K562 (cell line): Measurements from ENCODE around the gene PPP2R2B. TPM values are rescaled to one million over a fixed set of nuclear protein-coding genes. Genes with fewer than 3 reads are reported as not detected.

Experiments
- ATAC-seq: fragments of 200-7000 bp; cut with Tn5 transposase; 3 replicates; pipeline ENCODE4 v1.9.1; 2020; ENCODE audit warnings: moderate library complexity
- BruUV-seq: library from RNA; stranded (reverse); fragments of 400-500 nt; replicated peaks from 2 replicates; lab custom pipeline; 2021; lab: Mats Ljungman, UMichigan
- CTCF ChIA-PET: fragments of 300-600 bp; formaldehyde crosslinking; extraction: SDS; loops from one replicate; lab custom pipeline; 2021; ENCODE audit warnings: low intra/inter-chr PET ratio; lab: Yijun Ruan, JAX
- POLR2A ChIA-PET: fragments of 300-600, 350-650 bp; sonication (Branson Sonifier 250); formaldehyde crosslinking; extraction: SDS; loops from one replicate; lab custom pipeline; 2021; ENCODE audit warnings: antibody characterized with exemption, inconsistent platforms; lab: Yijun Ruan, JAX
- DNase-seq, 4 experiments: peaks; one replicate each; pipeline versions ENCODE4 v3.0.0 to v3.0.0-alpha.2; 2011 to 2018; ENCODE audit warnings: low spot score in 3 of 4, mixed read lengths in 3 of 4; ENCODE audit errors: extremely low read depth in 1 of 4
- FAIRE-seq: peaks from 2 replicates; lab custom pipeline; 2011; peaks lifted over from hg19 to GRCh38; lab: Jason Lieb, UNC
- H2AFZ ChIP-seq: 2 replicates; pipeline ENCODE4 v1.6.0; 2011; ENCODE audit warnings: low read depth, low read length, control low read depth, inconsistent platforms
- H3K27ac ChIP-seq: fragments of 200-600 bp; 3 replicates; pipeline ENCODE4 v1.8.0; 2011; ENCODE audit warnings: low read depth, mild to moderate bottlenecking, control low read depth, inconsistent platforms, low read length, moderate library complexity, mixed read lengths; ENCODE audit errors: extremely low read depth
- H3K27me3 ChIP-seq, 2 experiments: fragments of 300-600 bp in 1 of 2; 2 replicates in 1 of 2; 3 replicates in 1 of 2; pipeline versions ENCODE4 v1.6.0 to v1.8.0; 2011; ENCODE audit warnings: inconsistent platforms in 2 of 2, low read length in 2 of 2, mild to moderate bottlenecking in 1 of 2, mixed read lengths in 1 of 2, moderate library complexity in 1 of 2; ENCODE audit not compliant: control insufficient read depth in 2 of 2, insufficient read depth in 2 of 2
- H3K36me3 ChIP-seq: fragments of 300-600 bp; 3 replicates; pipeline ENCODE4 v1.8.0; 2011; ENCODE audit warnings: mild to moderate bottlenecking, low read length, inconsistent platforms; ENCODE audit not compliant: control insufficient read depth, insufficient read depth
- H3K4me1 ChIP-seq, 2 experiments: fragments of 200-600 bp in 1 of 2; replicated peaks in 1 of 2; 2 replicates in 1 of 2; 3 replicates in 1 of 2; pipeline versions ENCODE4 v1.5.1 to v1.8.0; 2011; ENCODE audit warnings: inconsistent platforms in 2 of 2, low read length in 2 of 2, mild to moderate bottlenecking in 1 of 2, mixed read lengths in 1 of 2, moderate library complexity in 1 of 2; ENCODE audit not compliant: control insufficient read depth in 2 of 2, insufficient read depth in 2 of 2
- H3K4me2 ChIP-seq: 2 replicates; pipeline ENCODE4 v1.6.1; 2011; ENCODE audit warnings: low read length, control low read depth, inconsistent platforms, mixed read lengths; ENCODE audit not compliant: insufficient read depth
- H3K4me3 ChIP-seq: fragments of 200-600 bp; sonication (generic), shearing (Covaris generic); 2 replicates; pipeline ENCODE4 v1.5.1; 2016; ENCODE audit warnings: control low read depth, inconsistent platforms
- H3K79me2 ChIP-seq: fragments of 200-600 bp; 3 replicates; pipeline ENCODE4 v1.8.0; 2011; ENCODE audit warnings: low read length, inconsistent platforms; ENCODE audit not compliant: control insufficient read depth, insufficient read depth
- H3K9ac ChIP-seq, 2 experiments: 2 replicates each; pipeline versions ENCODE4 v1.6.0 to v1.6.1; 2011; ENCODE audit warnings: low read depth in 2 of 2, low read length in 2 of 2, control low read depth in 1 of 2, inconsistent platforms in 1 of 2, mild to moderate bottlenecking in 1 of 2, mixed read lengths in 1 of 2; ENCODE audit not compliant: insufficient read depth in 1 of 2
- H3K9me1 ChIP-seq: one replicate; pipeline ENCODE4 v1.6.0; 2011; ENCODE audit warnings: inconsistent platforms, mild to moderate bottlenecking, low read length, moderate library complexity; ENCODE audit not compliant: control insufficient read depth, insufficient read depth
- H3K9me3 ChIP-seq: replicated peaks from 2 replicates; pipeline ENCODE4 v1.5.1; 2011; ENCODE audit warnings: low read depth, low read length, inconsistent platforms; ENCODE audit not compliant: control insufficient read depth, insufficient read depth
- H4K20me1 ChIP-seq: replicated peaks from 2 replicates; pipeline ENCODE4 v1.6.1; 2011; ENCODE audit warnings: low read length, inconsistent platforms, mixed read lengths; ENCODE audit not compliant: control insufficient read depth, insufficient read depth
- AFF4 ChIP-seq: sonication (generic); formaldehyde crosslinking; IDR thresholded peaks from 2 replicates; pipeline ENCODE4 v1.8.0; 2023; ENCODE audit warnings: mild to moderate bottlenecking, missing genetic modification reagents
- FIP1L1 ChIP-seq: fragments of 200-400 bp; formaldehyde crosslinking; IDR thresholded peaks from 2 replicates; pipeline ENCODE4 v1.6.1; 2018; ENCODE audit warnings: mild to moderate bottlenecking, low read depth, low read length; ENCODE audit not compliant: poor library complexity, severe bottlenecking
- FOXJ3 ChIP-seq: sonication (generic); formaldehyde crosslinking; IDR thresholded peaks from 2 replicates; pipeline ENCODE4 v1.4.0; 2020; ENCODE audit warnings: mild to moderate bottlenecking, missing genetic modification reagents
- GABPA ChIP-seq: fragments of 200-800 bp; sonication (Bioruptor generic); conservative IDR thresholded peaks from 2 replicates; pipeline ENCODE4 v1.6.1; 2016; ENCODE audit warnings: low read depth, missing genetic modification characterization, missing compliant biosample characterization
- NCOA4 ChIP-seq: fragments of 450-650 bp; IDR thresholded peaks from 2 replicates; pipeline ENCODE4 v1.6.1; 2018; ENCODE audit warnings: mild to moderate bottlenecking; ENCODE audit not compliant: partially characterized antibody
- PATZ1 ChIP-seq: fragments of 250-450 bp; sonication (Bioruptor Pico); IDR thresholded peaks from 2 replicates; pipeline ENCODE4 v1.5.0; 2020; ENCODE audit warnings: mild to moderate bottlenecking, borderline replicate concordance
- POLR3A ChIP-seq: IDR thresholded peaks from 2 replicates; pipeline ENCODE4 v1.6.1; 2011; ENCODE audit warnings: borderline replicate concordance, mild to moderate bottlenecking, moderate library complexity; ENCODE audit not compliant: insufficient read length, insufficient read depth; ENCODE audit errors: extremely low read depth
- RHOXF2B ChIP-seq: fragments of 250-450 bp; sonication (Bioruptor Pico); conservative IDR thresholded peaks from 2 replicates; pipeline ENCODE4 v1.5.1; 2021
- ZNF324 ChIP-seq: fragments of 250-450 bp; sonication (Bioruptor Pico); IDR thresholded peaks from 2 replicates; pipeline ENCODE4 v1.4.0; 2020; ENCODE audit warnings: mild to moderate bottlenecking
- ZNF384 ChIP-seq: IDR thresholded peaks from 2 replicates; pipeline ENCODE4 v1.6.1; 2012; ENCODE audit warnings: low read depth, low read length, improper control_type of control experiment
- ZNF41 ChIP-seq: fragments of 250-450 bp; sonication (Bioruptor Pico); conservative IDR thresholded peaks from 2 replicates; pipeline ENCODE4 v1.4.0; 2020; ENCODE audit warnings: mild to moderate bottlenecking
- ZNF668 ChIP-seq: fragments of 250-450 bp; sonication (Bioruptor Pico); IDR thresholded peaks from 2 replicates; pipeline ENCODE4 v1.8.0; 2022; ENCODE audit warnings: mild to moderate bottlenecking, inconsistent platforms
- ZNF76 ChIP-seq: fragments of 250-450 bp; sonication (Bioruptor Pico); IDR thresholded peaks from 2 replicates; pipeline ENCODE4 v1.4.0; 2020; ENCODE audit warnings: mild to moderate bottlenecking, moderate library complexity, borderline replicate concordance
- in situ Hi-C: fragments of 300-500 bp; cut with MboI; formaldehyde crosslinking; loops from 4 replicates; pipeline ENCODE4 v1.15.0; 2018; ENCODE audit warnings: inconsistent platforms, mixed read lengths
- intact Hi-C: fragments of 100-400 bp; cut with micrococcal nuclease; formaldehyde crosslinking; loops from 2 replicates; pipeline ENCODE4 v1.14.2; 2022
- polyA plus RNA-seq, 8 experiments: library from polyadenylated mRNA; depleted of rRNA in 4 of 8; stranded (reverse) in 5 of 8; unstranded in 3 of 8; fragments of >200 nt; fragmentation: Nextera tagmentation in 2 of 8; fragmentation: Illumina TruSeq in 1 of 8; extraction: Ambion mirVana in 2 of 8; extraction: Trizol in 1 of 8; gene quantifications; 2 replicates each; pipeline versions ENCODE4 v1.2.1 to v1.2.3, GENCODE V29; 2011 to 2014; ENCODE audit warnings: inconsistent platforms in 1 of 8, missing spikeins in 1 of 8
- total RNA-seq, 7 experiments: library from RNA; depleted of rRNA in 6 of 7; stranded (reverse); fragments of >200 nt in 6 of 7; fragmentation: Illumina TruSeq in 2 of 7; extraction: Trizol in 2 of 7; gene quantifications; 2 replicates each; pipeline versions ENCODE4 v1.2.1 to v1.2.3, GENCODE V29; 2011 to 2021; ENCODE audit warnings: low replicate concordance in 1 of 7
- TF ChIP-seq, protein P1 (sequence below): sonication (generic); formaldehyde crosslinking; IDR thresholded peaks from 2 replicates; pipeline ENCODE4 v1.8.0; 2022; ENCODE audit warnings: mild to moderate bottlenecking, missing genetic modification reagents, borderline replicate concordance

Gene PPP2R2B
- total and polyA plus RNA-seq, 9 of the 15 experiments (the other 6 are each of a cell fraction or from before 2014, with no cell fraction given), result not detected

DNA sequence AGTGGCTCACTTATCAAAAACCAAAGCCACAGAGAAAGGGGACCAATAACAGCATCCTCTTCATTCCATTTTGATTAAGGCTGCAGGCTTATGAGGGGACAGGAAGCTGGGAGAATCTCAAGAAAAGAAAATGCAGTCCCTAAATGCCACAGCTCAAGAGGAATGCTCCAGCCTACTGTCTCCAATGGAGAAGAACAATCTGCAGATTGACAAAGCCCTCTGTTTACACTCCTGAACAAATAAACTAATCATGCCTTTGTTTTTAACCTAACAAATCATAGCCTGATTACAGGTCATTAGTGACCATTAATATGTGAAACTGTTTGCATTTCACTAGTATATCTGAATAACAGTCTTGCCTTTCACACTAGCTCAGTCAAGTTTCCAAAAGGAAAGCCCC lies 26.5 kb downstream of the PPP2R2B start (continued):
- TF ChIP-seq PATZ1 (CRISPR knock-in tag), result no peak
- no peak for TF ChIP-seq POLR3A
- TF ChIP-seq, all 486 proteins: peak for 0

DNA sequence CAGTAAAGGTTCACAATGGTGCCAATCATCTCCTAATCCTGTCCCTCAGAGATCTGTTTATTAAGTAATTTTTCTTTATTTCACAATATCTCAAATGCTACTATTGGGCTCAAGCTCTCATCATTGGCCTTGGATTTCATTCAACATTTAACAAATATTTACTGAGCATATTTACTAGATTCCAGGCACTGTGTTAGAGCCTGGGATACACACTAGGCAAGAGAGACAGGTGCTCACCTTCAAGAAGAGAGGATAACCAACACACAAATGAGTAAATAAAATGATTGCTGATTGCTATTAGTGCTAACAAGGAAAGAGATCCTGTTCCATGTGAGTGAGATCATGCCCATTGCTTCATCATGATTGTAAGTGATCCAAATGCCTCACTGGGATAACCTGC lies 27.4 kb downstream of the PPP2R2B start:
- H3K9me3 ChIP-seq, result no peaks in the 10 kb centered on the region
- DNase-seq (no peak), ATAC-seq (no peak), FAIRE-seq (no peak)
- H3K9ac ChIP-seq, result no peak overlapping the region
- ChIA-PET POLR2A (no interaction called here), CTCF (no interaction called here)
- no peaks in the 10 kb centered on the region for H4K20me1 ChIP-seq
- H3K27ac ChIP-seq, result no peak overlapping the region
- H3K4me2 ChIP-seq, result no peak overlapping the region
- H3K9me1 ChIP-seq, result no peaks in the 10 kb centered on the region
- H3K79me2 ChIP-seq, result no peaks in the 10 kb centered on the region
- no peaks in the 10 kb centered on the region for H3K4me1 ChIP-seq
- no peaks in the 10 kb centered on the region for H3K27me3 ChIP-seq
- H2AFZ ChIP-seq, result no peak overlapping the region
- BruUV-seq, result no TSS peak
- in situ Hi-C loops, result no loop called here
- no peak overlapping the region for H3K4me3 ChIP-seq
- intact Hi-C loops, result no loop called here
- H3K36me3 ChIP-seq, result no peaks in the 10 kb centered on the region
- TF ChIP-seq ZNF41 (CRISPR knock-in tag) (no peak), ZNF668 (no peak), AFF4 (CRISPR knock-in tag) (no peak), ZNF76 (CRISPR knock-in tag) (no peak), RHOXF2B (CRISPR knock-in tag) (no peak), FOXJ3 (CRISPR knock-in tag) (no peak), FIP1L1 (no peak), ZNF384 (no peak), ZNF324 (CRISPR knock-in tag) (no peak), NCOA4 (no peak), GABPA (no peak)
- TF ChIP-seq, protein P1, sequence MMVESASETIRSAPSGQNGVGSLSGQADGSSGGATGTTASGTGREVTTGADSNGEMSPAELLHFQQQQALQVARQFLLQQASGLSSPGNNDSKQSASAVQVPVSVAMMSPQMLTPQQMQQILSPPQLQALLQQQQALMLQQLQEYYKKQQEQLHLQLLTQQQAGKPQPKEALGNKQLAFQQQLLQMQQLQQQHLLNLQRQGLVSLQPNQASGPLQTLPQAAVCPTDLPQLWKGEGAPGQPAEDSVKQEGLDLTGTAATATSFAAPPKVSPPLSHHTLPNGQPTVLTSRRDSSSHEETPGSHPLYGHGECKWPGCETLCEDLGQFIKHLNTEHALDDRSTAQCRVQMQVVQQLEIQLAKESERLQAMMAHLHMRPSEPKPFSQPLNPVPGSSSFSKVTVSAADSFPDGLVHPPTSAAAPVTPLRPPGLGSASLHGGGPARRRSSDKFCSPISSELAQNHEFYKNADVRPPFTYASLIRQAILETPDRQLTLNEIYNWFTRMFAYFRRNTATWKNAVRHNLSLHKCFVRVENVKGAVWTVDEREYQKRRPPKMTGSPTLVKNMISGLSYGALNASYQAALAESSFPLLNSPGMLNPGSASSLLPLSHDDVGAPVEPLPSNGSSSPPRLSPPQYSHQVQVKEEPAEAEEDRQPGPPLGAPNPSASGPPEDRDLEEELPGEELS (CRISPR knock-in tag), result no peak
